ENCODE results near the gene MUS81.
"Not testable (repeated sequence)": the region's sequence is repeated elsewhere in the genome, so short reads cannot be mapped to it uniquely, and the experiment has no call there.

MUS81 gene

DNA sequence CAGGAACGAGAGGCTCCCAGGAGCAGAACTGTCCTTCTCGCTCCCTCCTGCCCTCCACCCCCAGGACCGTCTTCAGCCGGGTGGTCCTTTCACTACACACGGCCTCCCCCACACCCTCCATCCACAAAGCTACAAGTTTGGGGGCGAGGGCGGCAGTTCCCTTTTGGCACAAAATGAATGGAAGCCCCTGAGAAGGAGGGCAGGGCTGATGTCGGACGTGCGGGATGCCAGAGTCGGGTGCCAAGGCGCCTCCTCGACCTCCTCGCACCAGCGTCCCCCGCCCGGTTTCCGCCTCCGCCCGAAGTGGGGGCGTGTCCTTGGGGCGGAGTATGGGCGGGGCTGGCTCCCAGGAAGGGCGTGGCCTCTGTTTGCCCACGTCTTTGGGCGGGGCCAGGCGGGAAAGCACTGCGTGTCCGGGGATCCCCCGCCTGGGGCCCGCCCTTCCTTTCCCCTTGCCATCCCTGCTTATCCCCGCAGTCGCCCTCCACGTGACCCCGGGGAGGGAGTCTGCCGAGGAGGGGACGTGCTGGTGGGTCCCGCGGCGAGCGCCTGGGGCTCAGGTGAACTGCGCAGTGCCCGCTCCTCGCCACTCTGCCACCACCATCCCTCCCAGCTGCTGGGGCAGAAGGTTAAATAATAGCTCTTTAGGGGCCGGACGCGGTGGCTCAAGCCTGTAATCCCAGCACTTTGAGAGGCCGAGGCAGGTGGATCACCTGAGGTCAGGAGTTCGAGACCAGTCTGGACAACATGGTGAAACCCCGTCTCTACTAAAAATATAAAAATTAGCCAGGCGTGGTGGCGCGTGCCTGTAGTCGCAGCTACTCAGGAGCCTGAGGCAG lies 13.3 kb downstream of the MUS81 start:
- peak; percentile 76 to 88 for DNase-seq

GRCh38 chr11:65879617-65880016 lies 19.4 kb downstream of the MUS81 start, which contains the start of gene CTSW:
CTSW (plus strand) TSS chr11:65879837; CDS start chr11:65879855, 18 bp downstream.
- DNase-seq, result no peak

GRCh38 chr11:65880027-65880426 lies 19.8 kb downstream of the MUS81 start:
- no peak for DNase-seq

GRCh38 chr11:65880844-65881421 lies 20.7 kb downstream of the MUS81 start:
- DNase-seq, result no peak

DNA sequence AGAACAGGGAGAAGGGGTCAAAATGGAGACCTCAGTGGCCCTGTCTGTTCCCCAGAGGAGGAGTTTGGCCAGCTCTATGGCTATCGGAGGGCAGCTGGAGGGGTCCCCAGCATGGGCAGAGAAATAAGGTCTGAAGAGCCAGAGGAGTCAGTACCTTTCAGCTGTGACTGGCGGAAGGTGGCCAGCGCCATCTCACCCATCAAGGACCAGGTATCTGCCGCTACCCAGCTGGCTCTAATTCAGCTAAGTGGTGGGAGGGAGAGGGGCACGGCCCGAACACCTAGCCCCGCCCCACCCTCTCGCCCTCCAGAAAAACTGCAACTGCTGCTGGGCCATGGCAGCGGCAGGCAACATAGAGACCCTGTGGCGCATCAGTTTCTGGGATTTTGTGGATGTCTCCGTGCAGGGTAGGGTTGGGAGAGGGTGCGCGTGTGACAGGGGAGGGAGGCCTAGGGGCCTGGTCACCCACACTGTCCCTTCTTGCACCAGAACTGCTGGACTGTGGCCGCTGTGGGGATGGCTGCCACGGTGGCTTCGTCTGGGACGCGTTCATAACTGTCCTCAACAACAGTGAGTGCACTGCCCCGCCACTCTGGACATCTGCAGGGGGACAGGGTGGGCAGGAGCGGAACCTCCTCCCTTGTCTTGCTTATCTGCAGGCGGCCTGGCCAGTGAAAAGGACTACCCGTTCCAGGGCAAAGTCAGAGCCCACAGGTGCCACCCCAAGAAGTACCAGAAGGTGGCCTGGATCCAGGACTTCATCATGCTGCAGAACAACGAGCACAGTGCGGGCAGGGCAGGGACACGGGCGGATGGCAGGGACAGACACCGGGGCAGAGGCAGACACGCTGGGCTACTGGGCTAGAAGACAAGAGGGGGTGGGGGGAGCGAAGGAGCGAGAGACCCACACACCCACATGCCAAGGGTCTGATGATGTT lies 22.2 kb downstream of the MUS81 start:
- DNase-seq, result no peak

GRCh38 chr11:65883058-65883761 lies 23.0 kb downstream of the MUS81 start:
- DNase-seq, result no peak

GRCh38 chr11:65883786-65884715 lies 23.8 kb downstream of the MUS81 start:
- no peak for DNase-seq

DNA sequence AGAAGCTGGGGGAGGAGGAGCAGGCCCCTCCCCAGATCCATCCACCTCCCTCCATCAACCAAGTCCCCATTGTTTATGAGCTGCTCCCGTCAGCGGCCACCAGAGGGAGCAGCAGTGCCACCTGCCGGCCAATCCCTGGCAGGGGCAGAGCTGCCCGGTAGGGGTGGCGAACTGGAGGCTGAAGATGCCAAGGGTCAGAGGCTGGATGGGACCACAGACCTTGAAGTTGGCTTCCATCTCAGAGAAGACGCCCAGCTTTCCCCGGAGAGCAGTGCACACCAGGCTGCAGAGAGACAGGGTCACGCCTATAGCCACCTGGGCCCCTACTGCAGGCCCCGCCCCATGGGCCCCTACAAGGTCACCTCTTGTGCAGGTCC lies 24.5 kb downstream of the MUS81 start:
- peak; percentile 47 to 70 for DNase-seq

- DNase-seq, result no peak
These were observed 25.0 kb downstream of the MUS81 start for GRCh38 chr11:65885231-65885630.

- DNase-seq, result no peak
These were observed 25.7 kb downstream of the MUS81 start for GRCh38 chr11:65885808-65886536.

DNA sequence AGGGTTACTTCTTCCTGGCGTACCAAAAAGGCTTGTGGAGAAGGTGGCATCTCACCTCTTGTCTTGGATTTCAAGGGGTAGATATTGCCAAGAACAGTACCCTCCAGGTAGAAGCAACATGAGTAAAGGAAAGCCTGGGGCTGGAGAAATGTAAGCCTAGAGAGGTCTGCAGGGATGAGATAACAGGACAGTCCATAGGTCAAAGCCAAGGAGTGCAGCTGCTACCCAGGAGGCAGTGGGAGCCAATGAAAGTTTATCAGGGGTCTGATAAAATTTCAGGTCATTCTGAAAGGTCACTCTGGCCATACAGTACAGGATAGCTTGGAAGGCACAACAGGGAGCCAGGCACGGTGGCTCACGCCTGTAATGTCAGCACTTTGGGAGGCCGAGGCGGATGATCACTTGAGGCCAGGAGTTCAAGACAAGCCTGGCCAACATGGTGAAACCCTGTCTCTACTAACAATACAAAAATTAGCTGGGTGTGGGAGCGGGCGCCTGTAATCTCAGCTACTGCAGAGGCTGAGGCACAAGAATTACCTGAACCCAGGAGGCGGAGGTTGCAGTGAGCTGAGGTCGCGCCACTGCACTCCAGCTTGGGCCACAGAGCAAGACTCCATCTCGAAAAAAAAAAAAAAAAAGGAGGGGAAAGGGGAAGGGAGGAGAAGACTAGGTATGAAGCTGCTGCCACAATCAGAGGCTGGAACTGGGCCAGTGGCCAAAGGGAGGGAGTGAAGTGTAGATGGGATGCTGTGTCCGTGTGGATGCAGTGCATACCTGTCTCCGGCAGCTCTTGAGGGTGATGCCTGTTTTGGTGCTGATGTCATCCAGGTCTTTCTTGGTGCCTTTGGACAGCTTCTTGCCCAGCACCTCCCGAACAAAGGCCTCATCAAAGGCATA lies 26.8 kb downstream of the MUS81 start:
- no peak for DNase-seq

- DNase-seq, result no peak
These were observed 27.5 kb downstream of the MUS81 start for GRCh38 chr11:65887723-65888162.

GRCh38 chr11:65888163-65888814 lies 28.1 kb downstream of the MUS81 start, which contains the start of gene FIBP:
FIBP (minus strand) TSS chr11:65888471; CDS start chr11:65888418, 53 bp downstream.
- DNase-seq, result peak; percentile 97 to 99

DNA sequence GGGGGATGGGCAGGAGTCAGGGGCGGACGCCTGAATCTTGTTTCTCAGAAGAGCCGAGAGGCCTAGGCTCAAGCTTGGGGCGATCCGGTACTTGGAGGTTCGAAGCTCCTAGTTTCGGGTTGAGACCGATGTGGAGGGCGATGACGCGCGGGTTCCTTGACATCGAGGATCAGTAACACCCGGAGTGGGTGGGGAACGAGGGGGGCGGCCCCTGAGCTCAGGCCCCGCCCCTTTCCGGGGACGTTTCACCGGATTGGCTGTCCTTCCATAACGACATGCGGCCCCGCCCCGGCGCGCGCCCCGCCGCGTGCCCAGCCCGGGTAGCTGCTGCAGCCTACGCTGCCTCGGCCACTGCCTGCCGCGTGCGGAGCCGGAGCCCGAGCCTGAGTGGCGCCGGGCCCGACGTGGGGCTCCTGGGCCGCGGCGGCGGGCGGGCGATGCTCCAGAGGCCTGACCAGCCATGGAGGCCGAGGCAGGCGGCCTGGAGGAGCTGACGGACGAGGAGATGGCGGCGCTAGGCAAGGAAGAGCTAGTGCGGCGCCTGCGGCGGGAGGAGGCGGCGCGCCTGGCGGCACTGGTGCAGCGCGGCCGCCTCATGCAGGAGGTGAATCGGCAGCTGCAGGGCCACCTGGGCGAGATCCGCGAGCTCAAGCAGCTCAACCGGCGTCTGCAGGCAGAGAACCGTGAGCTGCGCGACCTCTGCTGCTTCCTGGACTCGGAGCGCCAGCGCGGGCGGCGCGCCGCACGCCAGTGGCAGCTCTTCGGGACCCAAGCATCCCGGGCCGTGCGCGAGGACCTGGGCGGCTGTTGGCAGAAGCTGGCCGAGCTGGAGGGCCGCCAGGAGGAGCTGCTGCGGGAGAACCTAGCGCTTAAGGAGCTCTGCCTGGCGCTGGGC lies 30.3 kb downstream of the MUS81 start, which contains the start of gene CCDC85B:
CCDC85B (plus strand) TSS at position 350 of the 895 bp plus-strand sequence; CDS start at position 461, 111 bp downstream.
- peak; percentile 94 to 95 for DNase-seq

DNA sequence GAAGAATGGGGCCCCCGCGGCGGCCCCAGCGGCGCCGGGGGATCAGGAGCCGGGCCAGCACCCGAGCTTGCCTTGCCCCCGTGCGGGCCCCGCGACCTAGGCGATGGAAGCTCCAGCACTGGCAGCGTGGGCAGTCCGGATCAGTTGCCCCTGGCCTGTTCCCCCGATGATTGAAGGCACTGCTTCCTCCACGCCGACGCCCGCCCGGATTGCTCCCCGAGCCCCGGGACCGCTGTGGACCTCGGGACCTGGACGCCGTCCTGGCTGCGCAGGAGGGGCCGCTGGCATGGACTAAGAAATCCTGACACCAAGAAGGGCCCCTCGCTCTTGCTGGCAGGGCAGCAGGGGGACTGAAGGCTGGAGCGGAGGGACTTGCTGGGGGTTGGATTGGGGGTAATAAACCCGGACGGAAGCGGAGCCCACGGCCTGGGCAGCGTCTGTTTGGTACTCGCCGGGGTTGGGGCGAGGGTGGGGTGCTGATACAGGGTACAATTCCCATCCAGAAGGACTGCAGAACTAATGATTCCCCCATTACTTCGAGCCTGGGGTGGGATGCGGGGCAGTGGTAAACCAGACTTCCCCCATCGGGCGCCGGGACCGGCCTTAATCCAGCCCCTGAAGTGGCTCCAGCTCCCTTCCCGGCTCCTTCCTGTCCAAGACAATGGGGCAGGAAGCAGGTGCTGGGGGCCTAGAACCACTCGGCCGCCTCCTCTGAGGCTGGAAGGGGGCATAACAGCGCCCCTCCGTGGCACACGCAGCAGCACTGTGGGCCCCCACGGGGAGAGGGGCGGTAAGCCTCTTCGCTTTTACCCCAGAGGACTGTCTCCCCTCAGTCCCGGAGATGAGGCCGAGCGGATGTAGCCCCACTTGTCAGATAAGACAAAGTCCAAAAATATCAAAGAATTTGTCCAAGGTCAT lies 31.2 kb downstream of the MUS81 start:
- no peak for DNase-seq

GRCh38 chr11:65892137-65892540 lies 31.9 kb downstream of the MUS81 start:
- DNase-seq, result not testable (repeated sequence)

Data from hippocampal formation (tissue), 2 donors.